NCI-H2196 (cell line): Measurements from ENCODE around the gene DPM1.

ENCODE experiments used
- DNase-seq: peaks from one replicate; lab custom pipeline; 2025; ENCODE audit not compliant: unreplicated experiment; lab: John Stamatoyannopoulos, UW

The DPM1 gene

DNA sequence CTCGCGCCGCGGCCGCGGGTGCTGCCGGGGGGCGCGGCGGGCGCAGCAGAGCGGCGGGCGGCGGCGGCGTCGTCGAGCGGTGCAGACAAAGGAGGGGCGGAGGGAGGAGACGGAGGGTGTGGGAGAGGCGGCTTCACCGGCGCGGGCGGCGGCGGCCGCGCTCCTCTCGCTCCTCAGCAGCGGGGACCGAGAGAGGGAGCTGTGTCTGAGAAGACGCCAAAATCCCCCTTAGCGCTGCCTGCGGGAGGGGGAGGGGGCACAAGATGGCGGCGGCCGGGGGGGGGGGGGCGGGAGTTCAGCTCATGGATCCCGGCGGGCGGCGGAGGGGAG is 27.4 kb downstream of the DPM1 start:
- no peak for DNase-seq

DNA sequence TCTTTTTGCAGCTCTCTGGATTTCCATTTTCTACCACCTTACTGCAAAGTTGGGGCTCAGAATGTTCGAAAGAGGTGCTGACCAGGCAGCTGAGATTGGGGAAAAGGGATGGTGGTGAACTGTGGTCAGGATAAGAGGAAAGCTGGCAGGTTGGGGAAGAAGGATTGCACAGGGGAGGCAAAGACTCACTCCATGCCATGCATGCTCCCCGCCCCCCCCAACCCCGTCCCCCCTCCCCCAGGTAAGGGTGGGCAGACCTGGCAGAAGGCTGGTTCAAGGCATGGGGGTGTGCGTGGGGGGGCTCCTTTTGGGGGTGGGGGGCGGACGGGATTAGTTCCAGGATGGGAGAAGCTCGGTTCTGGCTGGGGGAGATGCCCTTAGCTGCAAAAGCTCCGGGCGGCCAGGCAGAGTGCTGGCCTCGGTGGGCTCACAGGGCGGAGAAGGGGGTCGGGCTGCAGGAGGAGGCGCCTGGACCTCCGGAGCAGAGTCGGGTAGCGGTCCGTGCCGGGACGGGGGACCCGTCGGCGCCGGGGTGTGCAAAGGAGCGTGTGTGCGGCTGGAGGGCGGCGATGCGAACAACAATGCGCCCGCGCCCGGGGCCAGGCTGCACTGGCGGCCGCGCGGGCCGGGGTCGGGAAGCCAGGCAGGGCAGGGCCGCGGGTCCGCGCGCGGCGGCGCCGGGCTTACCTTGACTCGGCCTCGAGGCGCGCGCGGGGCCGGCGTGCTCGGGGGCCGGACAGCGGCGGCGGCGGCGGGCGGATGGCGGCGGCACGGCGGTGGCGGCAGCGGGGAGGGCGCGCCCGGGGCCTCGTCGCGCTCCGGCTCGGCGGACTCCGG is 28.0 kb downstream of the DPM1 start:
- no peak for DNase-seq

- DNase-seq: peak; percentile 93
Measured at GRCh38 chr20:50929299-50930138, 28.8 kb downstream of the DPM1 start.

DNA sequence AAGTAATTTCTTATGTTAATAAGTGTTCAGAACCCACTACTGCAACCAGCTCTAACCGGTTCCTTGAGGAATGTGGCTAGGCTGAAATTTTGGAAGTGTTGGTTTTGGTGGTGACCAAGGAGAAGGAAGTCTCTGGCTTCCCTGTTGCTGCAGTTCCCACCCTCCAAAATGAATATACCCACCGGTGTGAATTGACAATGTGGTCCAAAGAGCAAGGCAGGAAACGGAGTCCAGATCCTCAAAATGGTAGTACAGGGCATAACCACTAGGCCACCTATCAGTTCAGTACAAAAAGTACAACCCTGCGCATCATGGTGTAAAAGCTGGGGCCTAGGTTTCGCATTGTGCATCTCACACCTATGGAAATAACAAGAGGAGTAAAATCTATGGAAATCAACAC is 29.9 kb downstream of the DPM1 start:
- DNase-seq: no peak

GRCh38 chr20:50926530-50926929 is 31.8 kb downstream of the DPM1 start:
- DNase-seq: no peak

GRCh38 chr20:50924261-50924920 is 33.9 kb downstream of the DPM1 start:
- no peak for DNase-seq

DNA sequence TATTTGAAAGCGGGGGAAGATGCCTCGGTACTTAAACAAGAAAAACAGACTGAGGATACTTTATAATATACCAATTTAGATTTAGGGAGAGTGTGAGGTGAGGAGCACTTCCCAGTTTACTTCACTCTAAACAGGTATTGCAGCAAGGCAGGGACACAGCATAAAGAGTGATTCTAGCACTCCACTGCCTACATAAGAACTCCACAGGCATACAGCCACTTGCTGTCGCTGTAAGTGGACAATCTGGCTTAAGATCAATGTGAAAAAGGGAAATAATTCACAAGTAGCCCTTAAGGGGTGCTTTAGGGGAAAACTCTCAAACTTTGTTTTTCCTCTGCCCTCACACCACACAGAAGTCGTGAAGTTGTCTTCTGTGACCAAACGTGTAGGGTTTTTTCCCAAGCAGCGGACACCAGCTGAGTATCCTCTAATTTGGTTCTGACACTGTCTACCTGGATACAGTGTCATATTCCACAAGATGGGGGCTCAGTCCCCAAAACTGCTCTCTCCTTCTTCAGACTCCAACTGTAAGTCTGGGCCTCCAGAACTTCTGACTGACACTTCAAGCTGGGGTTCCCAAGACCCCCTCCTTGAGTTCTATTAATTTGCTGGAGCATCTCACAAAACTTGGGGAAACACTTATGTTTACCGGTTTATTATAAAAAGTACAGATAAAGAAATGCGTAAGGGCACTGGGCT is 36.4 kb downstream of the DPM1 start:
- DNase-seq: no peak

GRCh38 chr20:50920997-50921396 is 37.3 kb downstream of the DPM1 start:
- no peak for DNase-seq

DNA sequence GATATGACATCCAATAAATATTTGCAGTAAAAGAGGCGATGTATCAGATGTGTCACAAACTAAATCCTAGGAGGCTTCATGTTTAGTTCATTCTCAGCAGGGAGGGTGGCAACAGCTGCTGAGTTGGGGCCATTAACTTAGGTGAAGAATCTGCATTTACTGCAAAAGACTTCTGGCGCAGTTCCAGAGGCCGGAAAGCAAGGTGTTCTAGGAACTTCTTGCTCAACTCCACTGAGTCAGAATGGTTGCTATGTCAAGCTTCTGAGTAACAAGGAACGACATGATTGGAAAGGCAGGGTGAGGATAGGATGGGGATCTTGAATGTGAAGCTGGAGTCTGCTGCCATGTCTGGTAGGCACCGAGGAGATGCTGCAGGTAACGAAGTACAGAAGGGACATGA is 38.8 kb downstream of the DPM1 start:
- DNase-seq: no peak

GRCh38 chr20:50918403-50918802 is 39.9 kb downstream of the DPM1 start:
- DNase-seq: no peak

DNA sequence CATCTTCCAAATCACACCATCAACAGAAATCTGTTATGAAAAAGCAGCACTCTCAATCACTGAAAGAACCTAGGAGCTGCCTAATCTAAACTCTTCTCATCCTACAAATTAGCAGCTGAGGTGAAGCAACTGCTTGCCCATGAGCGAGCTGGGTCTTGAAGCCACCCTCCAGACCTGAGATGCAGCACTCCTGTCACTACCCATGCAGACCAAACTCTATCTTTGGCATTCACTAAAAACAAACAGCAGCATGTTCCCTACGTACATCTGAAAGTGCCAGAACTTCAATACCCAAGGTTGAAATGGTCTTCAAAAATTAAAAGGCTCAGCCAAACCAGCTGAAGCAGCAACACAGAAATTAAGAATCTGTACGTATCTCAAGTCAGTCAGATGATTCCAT is 41.4 kb downstream of the DPM1 start:
- no peak for DNase-seq

DNA sequence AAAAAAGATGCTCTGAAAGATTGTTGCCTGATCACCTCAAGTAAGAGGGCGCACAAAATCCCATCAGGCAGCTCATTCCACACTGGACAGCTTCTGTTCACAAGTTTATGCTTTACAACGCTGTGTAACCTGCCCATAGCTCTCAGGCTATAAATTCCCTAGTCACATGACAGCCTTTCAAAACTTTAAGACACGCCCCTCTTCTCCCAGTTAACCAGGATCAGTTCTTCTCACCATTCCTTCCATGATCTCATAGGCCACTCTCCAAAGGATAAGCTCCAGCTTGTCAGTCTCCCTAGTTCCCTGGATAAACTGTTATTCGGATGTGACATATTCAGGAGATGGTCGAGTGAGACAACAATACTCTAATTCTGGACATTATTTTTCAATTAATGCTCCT is 42.1 kb downstream of the DPM1 start:
- no peak for DNase-seq

GRCh38 chr20:50915424-50915823 is 42.9 kb downstream of the DPM1 start:
- DNase-seq: no peak

DNA sequence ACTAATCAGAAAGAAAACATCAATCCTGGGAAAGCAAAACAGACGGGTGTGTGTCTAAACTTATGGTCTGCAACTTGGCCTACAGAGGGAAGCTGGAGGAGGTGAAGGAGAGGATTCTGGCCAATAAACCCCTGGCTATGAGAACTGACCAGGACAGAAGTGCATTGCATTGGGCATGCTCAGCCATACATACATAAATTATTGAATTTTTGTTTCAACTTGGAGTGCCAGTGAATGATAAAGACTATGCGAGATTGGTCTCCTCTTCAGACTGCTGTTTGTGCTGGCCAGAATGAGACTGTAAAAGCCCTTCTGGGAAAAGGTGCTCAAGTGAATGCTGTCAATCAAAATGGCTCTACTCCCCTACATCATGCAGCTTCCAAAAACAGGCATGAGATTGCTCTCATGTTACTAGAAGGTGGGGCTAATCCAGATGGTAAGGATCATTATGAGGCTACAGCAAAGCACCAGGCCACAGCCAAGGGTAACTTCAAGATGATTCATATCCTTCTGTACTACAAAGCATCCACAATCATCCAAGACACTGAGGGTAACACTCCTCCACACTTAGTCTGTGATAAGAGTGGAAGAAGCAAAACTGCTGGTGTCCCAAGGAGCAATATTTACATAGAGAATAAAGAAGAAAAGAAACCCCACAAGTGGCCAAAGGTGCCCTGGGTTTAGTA is 44.5 kb downstream of the DPM1 start:
- DNase-seq: no peak

GRCh38 chr20:50911716-50912115 is 46.6 kb downstream of the DPM1 start:
- DNase-seq: no peak

- DNase-seq: no peak
Measured at GRCh38 chr20:50911030-50911429, 47.3 kb downstream of the DPM1 start.

- DNase-seq: no peak
Measured at GRCh38 chr20:50909413-50909812, 48.9 kb downstream of the DPM1 start.

- no peak for DNase-seq
Measured at GRCh38 chr20:50904067-50904570, 54.2 kb downstream of the DPM1 start.

GRCh38 chr20:50903353-50904051 is 54.8 kb downstream of the DPM1 start:
- DNase-seq: no peak

DNA sequence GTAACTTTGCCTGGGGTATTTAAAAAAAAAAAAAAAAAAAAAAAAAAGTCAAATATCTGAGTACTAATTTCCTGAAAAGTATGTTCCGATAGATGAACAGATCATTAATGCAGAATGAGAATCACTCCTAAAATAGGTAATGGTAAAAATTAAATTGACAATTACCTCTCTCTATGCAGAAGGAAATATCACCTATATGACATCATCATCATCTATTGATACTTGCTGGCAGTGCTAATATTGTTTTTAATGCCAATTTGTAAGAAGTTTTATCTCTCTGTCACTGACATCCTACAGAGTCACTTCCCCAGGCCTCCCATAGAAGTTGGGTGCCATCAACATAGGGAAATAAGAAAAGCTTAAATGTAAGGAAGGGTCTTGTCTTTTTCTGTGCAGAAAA is 57.0 kb downstream of the DPM1 start:
- no peak for DNase-seq
